CD8-positive, alpha-beta memory T cell (primary cell): ENCODE data around the gene TRPM5. TPM values are rescaled to one million over a fixed set of nuclear protein-coding genes. Genes with fewer than 3 reads are reported as not detected.

Experiments used
- CTCF ChIA-PET: fragments of 350-600 bp; sonication (Branson Sonifier 250); formaldehyde crosslinking; loops from one replicate; lab custom pipeline; 2021; ENCODE audit warnings: antibody characterized with exemption; lab: Charles Lee
- POLR2A ChIA-PET: fragments of 350-600 bp; sonication (Branson Sonifier 250); formaldehyde crosslinking; loops from one replicate; lab custom pipeline; 2021; ENCODE audit warnings: antibody characterized with exemption; lab: Charles Lee
- DNase-seq, 5 donors: peaks; one replicate each; pipeline versions ENCODE4 v3.0.0 to v3.0.0-alpha.2; 2020 to 2022; ENCODE audit warnings: mixed read lengths in 1 of 5
- H3K27ac ChIP-seq: one replicate; pipeline ENCODE4 v1.7.0; 2013; ENCODE audit warnings: low read depth, mild to moderate bottlenecking, low read length, moderate library complexity
- H3K27me3 ChIP-seq: 2 replicates; pipeline ENCODE4 v1.7.0; 2013; ENCODE audit warnings: low read length, mild to moderate bottlenecking; ENCODE audit not compliant: insufficient read depth, poor library complexity, severe bottlenecking
- H3K36me3 ChIP-seq: 2 replicates; pipeline ENCODE4 v1.7.0; 2013; ENCODE audit warnings: mild to moderate bottlenecking, low read length, moderate library complexity; ENCODE audit not compliant: insufficient read depth
- H3K4me1 ChIP-seq: 2 replicates; pipeline ENCODE4 v1.7.0; 2013; ENCODE audit warnings: mild to moderate bottlenecking, low read length, moderate library complexity; ENCODE audit not compliant: insufficient read depth
- H3K4me3 ChIP-seq: 2 replicates; pipeline ENCODE4 v1.7.0; 2013; ENCODE audit warnings: mild to moderate bottlenecking, low read length
- H3K9me3 ChIP-seq: 2 replicates; pipeline ENCODE4 v1.7.0; 2013; ENCODE audit warnings: mild to moderate bottlenecking, low read length
- H3K27ac Mint-ChIP-seq, 8 donors: one replicate each; pipeline ENCODE4 v1.8.0; 2020 to 2021; ENCODE audit warnings: mixed read lengths in 8 of 8, mild to moderate bottlenecking in 6 of 8, inconsistent platforms in 3 of 8, moderate library complexity in 3 of 8
- H3K27me3 Mint-ChIP-seq, 2 donors: one replicate each; pipeline ENCODE4 v1.8.0; 2020 to 2021; ENCODE audit warnings: mixed read lengths in 2 of 2, mild to moderate bottlenecking in 1 of 2, moderate library complexity in 1 of 2
- H3K36me3 Mint-ChIP-seq, 3 donors: one replicate each; pipeline ENCODE4 v1.8.0; 2020 to 2021; ENCODE audit warnings: mixed read lengths in 3 of 3, inconsistent platforms in 1 of 3, mild to moderate bottlenecking in 1 of 3
- H3K4me1 Mint-ChIP-seq, 3 donors: one replicate each; pipeline ENCODE4 v1.8.0; 2020 to 2021; ENCODE audit warnings: mixed read lengths in 3 of 3, inconsistent platforms in 1 of 3, mild to moderate bottlenecking in 1 of 3
- H3K4me3 Mint-ChIP-seq, 7 donors: one replicate each; pipeline ENCODE4 v1.8.0; 2020 to 2021; ENCODE audit warnings: mixed read lengths in 7 of 7, mild to moderate bottlenecking in 6 of 7, moderate library complexity in 4 of 7, inconsistent platforms in 2 of 7
- H3K9me3 Mint-ChIP-seq, 5 donors: one replicate each; pipeline ENCODE4 v1.8.0; 2020 to 2022; ENCODE audit warnings: mixed read lengths in 5 of 5, mild to moderate bottlenecking in 3 of 5, moderate library complexity in 2 of 5, inconsistent platforms in 1 of 5
- polyA plus RNA-seq: library from polyadenylated mRNA; unstranded; fragments of 300-500 nt; fragmentation: Illumina TruSeq; gene quantifications from one replicate; pipeline ENCODE4 v1.2.3, GENCODE V29; 2021
- total RNA-seq, 2 experiments: library from RNA; stranded (reverse); gene quantifications; one replicate each; pipeline ENCODE4 v1.2.3, GENCODE V29; 2021

Gene TRPM5
- total and polyA plus RNA-seq, 3 experiments from 2014 or later, result not detected

DNA sequence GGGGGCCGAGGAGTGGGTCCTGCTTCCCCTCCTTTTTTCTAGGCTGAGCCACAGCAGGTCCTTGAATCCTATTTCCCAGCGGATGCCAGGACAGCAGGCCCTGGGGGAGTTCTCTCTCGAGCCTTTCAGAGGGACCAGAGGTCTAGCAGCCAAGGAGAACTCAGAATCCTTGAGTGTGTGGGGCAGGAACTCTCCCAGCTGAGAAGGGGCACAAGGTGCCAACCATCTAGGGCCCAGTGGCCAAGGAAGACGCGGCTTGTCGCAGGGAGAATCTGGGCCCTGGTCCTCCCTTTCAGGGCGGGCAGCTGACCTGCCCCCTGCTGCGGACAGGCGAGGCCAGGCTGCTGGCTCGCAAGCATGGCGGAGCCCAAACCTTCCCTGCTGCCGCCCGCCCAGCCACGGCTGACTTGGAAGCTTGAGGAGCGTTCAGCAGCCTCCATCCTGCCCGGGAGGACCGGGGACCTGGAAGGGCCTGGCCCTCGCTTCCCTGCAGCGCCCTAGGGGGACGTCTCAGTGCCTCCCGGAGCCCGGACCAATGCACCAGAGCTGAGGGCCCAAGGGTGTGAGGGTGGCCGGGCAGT lies 44.7 kb downstream of the TRPM5 start:
- no peaks in the 10 kb centered on the region for H3K36me3 ChIP-seq
- peak overlapping the region; percentile 97 for H3K27ac ChIP-seq
- POLR2A ChIA-PET, result interaction anchor here (1.1 to 2.6 kb wide), 5 partner anchors 13 to 98 kb away, joined by 3 to 26 read pairs (median 4); partner anchors contain the start of genes C11orf21, CD81 and TSPAN32
- Mint-ChIP-seq H3K27me3 (peaks cover 0 to 3% of the 10 kb centered on the region in 2 donors), H3K4me3 (peak overlapping the region; percentile 88 to 99 (median 91)), H3K9me3 (no peaks in the 10 kb centered on the region), H3K27ac (peak overlapping the region; percentile 90 to 98 (median 96)), H3K36me3 (peaks cover 0 to 60% (median 0%) of the 10 kb centered on the region in 3 donors), H3K4me1 (peaks cover 10 to 34% (median 18%) of the 10 kb centered on the region in 3 donors)
- no peaks in the 10 kb centered on the region for H3K9me3 ChIP-seq
- H3K4me1 ChIP-seq, result peaks cover 24% of the 10 kb centered on the region
- peak overlapping the region; percentile 89 for H3K4me3 ChIP-seq
- CTCF ChIA-PET, result interaction anchor here (1.1 to 6.4 kb wide), 10 partner anchors 9 to 488 kb away, joined by 3 to 53 read pairs (median 4); partner anchors contain the start of genes C11orf21 and TSPAN32
- peak in 2 of 5 donors; percentile 20 to 61 for DNase-seq
- H3K27me3 ChIP-seq, result no peaks in the 10 kb centered on the region

DNA sequence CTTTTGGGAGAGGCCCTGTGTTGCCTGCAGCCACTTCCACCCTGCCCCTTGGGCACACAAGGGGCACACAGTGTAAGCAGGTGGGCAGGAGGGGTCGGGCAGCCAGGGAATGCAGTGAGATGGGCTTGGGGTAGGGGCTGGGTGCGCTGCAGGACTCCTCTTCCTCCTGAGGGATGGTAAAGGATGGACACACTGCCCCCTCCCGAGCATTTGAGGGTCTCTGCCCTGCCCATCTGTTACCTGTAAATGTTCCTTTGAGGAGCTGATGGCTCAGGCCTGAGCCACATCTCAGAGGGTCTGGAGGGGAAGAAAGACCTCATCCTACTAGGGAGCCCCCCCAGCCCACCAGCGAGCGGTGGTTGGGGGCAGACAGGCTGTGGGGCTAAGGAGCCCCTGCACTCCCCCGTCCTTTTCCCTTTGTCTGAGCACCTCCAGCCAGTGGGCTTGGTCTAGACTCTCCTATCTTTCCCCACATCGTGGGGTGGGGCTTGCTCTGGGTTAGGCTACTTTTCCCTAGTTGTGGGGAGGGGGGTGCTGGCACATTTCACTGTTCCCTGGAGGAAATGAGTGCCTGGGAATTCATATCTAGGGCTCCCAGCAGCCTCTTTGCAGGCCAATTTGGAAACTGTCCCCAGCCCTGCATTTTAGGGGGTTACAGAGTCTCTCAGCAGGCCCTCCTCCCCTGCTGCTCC lies 45.5 kb downstream of the TRPM5 start:
- H3K36me3 ChIP-seq, result no peaks in the 10 kb centered on the region
- peaks cover 0 to 57% (median 0%) of the 10 kb centered on the region in 3 donors for H3K36me3 Mint-ChIP-seq
- H3K27ac Mint-ChIP-seq, result peak overlapping the region; percentile 90 to 98 (median 96)
- no peaks in the 10 kb centered on the region for H3K9me3 Mint-ChIP-seq
- ChIA-PET CTCF (interaction anchor here (1.1 to 6.4 kb wide), 4 partner anchors 11 to 93 kb away, joined by 4 to 53 read pairs (median 5); no protein-coding TSS in a partner anchor), POLR2A (interaction anchor here (1.0 to 2.6 kb wide), 3 partner anchors 21 to 22 kb away, joined by 3 to 26 read pairs (median 4); partner anchors contain the start of gene CD81)
- H3K27ac ChIP-seq, result peak overlapping the region; percentile 97
- peaks cover 0 to 3% of the 10 kb centered on the region in 2 donors for H3K27me3 Mint-ChIP-seq
- DNase-seq, result no peak
- peak overlapping the region; percentile 74 to 93 (median 91) for H3K4me3 Mint-ChIP-seq
- H3K4me3 ChIP-seq, result peak overlapping the region; percentile 89
- H3K4me1 ChIP-seq, result peaks cover 24% of the 10 kb centered on the region
- H3K27me3 ChIP-seq, result no peaks in the 10 kb centered on the region
- H3K4me1 Mint-ChIP-seq, result peaks cover 10 to 32% (median 17%) of the 10 kb centered on the region in 3 donors
- H3K9me3 ChIP-seq, result no peaks in the 10 kb centered on the region

DNA sequence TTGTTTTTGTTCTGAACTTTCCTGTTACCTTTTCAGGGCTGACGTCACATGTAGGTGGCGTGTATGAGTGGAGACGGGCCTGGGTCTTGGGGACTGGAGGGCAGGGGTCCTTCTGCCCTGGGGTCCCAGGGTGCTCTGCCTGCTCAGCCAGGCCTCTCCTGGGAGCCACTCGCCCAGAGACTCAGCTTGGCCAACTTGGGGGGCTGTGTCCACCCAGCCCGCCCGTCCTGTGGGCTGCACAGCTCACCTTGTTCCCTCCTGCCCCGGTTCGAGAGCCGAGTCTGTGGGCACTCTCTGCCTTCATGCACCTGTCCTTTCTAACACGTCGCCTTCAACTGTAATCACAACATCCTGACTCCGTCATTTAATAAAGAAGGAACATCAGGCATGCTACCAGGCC lies 47.3 kb downstream of the TRPM5 start:
- Histone ChIP-seq H3K27ac (no peak overlapping the region), H3K36me3 (no peaks in the 10 kb centered on the region), H3K4me3 (no peak overlapping the region), H3K27me3 (no peaks in the 10 kb centered on the region), H3K4me1 (peaks cover 22% of the 10 kb centered on the region), H3K9me3 (no peaks in the 10 kb centered on the region)
- ChIA-PET POLR2A (no interaction called here), CTCF (interaction anchor here (1.4 kb wide), 1 partner anchor 91 kb away, joined by 4 read pairs; no protein-coding TSS in a partner anchor)
- H3K27me3 Mint-ChIP-seq, result peaks cover 0 to 3% of the 10 kb centered on the region in 2 donors
- no peaks in the 10 kb centered on the region for H3K9me3 Mint-ChIP-seq
- no peak for DNase-seq
- H3K4me1 Mint-ChIP-seq, result peaks cover 10 to 27% (median 11%) of the 10 kb centered on the region in 3 donors
- H3K27ac Mint-ChIP-seq, result peak overlapping the region in 2 of 8 donors; percentile 76 to 97
- peaks cover 0 to 43% (median 0%) of the 10 kb centered on the region in 3 donors for H3K36me3 Mint-ChIP-seq
- peak overlapping the region in 1 of 7 donors; percentile 67 for H3K4me3 Mint-ChIP-seq

DNA sequence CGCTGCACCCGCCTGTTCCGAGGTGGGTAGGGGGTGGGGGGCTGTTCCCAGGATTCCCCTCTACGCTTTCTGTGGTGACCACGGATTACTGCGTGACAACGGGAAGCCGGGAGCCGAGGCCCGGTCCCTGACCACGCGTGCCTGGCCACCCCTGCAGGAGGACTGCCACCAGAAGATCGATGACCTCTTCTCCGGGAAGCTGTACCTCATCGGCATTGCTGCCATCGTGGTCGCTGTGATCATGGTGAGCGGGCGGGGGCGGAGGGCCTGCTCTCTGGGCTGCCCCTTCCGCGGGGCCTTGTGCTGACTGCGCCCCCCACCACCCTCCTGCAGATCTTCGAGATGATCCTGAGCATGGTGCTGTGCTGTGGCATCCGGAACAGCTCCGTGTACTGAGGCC lies 47.8 kb downstream of the TRPM5 start:
- H3K27ac Mint-ChIP-seq, result peak overlapping the region in 1 of 8 donors; percentile 97

DNA sequence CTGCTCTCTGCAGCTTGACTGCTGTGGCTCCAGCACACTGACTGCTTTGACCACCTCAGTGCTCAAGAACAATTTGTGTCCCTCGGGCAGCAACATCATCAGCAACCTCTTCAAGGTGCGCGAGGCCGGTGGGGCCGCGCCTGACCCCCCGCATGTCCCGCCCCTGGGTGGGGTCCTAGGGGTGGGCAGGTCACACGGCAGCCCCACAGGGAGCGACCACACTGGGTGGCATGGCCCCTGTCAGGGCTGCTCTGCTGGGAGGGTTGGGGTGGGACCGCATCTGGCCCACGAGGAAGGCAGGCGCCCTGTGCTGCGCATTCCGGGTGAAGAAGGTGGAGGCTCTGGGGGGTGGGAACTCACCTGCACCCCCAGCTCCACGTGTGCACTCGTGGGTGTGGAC lies 48.5 kb downstream of the TRPM5 start:
- no peaks in the 10 kb centered on the region for H3K9me3 Mint-ChIP-seq
- H3K36me3 ChIP-seq, result no peaks in the 10 kb centered on the region
- CTCF ChIA-PET, result interaction anchor here (1.4 kb wide), 1 partner anchor 90 kb away, joined by 4 read pairs; no protein-coding TSS in a partner anchor
- H3K4me3 Mint-ChIP-seq, result peak overlapping the region in 1 of 7 donors; percentile 40
- H3K27me3 ChIP-seq, result no peaks in the 10 kb centered on the region
- H3K27ac Mint-ChIP-seq, result peak overlapping the region in 1 of 8 donors; percentile 17
- POLR2A ChIA-PET, result no interaction called here
- H3K36me3 Mint-ChIP-seq, result peaks cover 0 to 49% (median 0%) of the 10 kb centered on the region in 3 donors
- H3K4me1 ChIP-seq, result peaks cover 10% of the 10 kb centered on the region
- no peak for DNase-seq
- H3K4me1 Mint-ChIP-seq, result peaks cover 4 to 16% (median 8%) of the 10 kb centered on the region in 3 donors
- H3K4me3 ChIP-seq, result no peak overlapping the region
- H3K9me3 ChIP-seq, result no peaks in the 10 kb centered on the region
- H3K27me3 Mint-ChIP-seq, result peaks cover 0 to 3% of the 10 kb centered on the region in 2 donors
- no peak overlapping the region for H3K27ac ChIP-seq

More for the DNA sequence above, 47.8 kb downstream of the TRPM5 start:
- H3K27me3 Mint-ChIP-seq, result peaks cover 0 to 3% of the 10 kb centered on the region in 2 donors
- no peaks in the 10 kb centered on the region for H3K9me3 Mint-ChIP-seq
- ChIA-PET POLR2A (no interaction called here), CTCF (interaction anchor here (1.4 kb wide), 1 partner anchor 90 kb away, joined by 4 read pairs; no protein-coding TSS in a partner anchor)
- H3K4me1 Mint-ChIP-seq, result peaks cover 7 to 22% (median 10%) of the 10 kb centered on the region in 3 donors
- H3K36me3 ChIP-seq, result no peaks in the 10 kb centered on the region
- no peak overlapping the region for H3K4me3 Mint-ChIP-seq
- H3K4me3 ChIP-seq, result no peak overlapping the region
- H3K27ac ChIP-seq, result no peak overlapping the region
- no peaks in the 10 kb centered on the region for H3K9me3 ChIP-seq
- no peak for DNase-seq
- peaks cover 0 to 47% (median 0%) of the 10 kb centered on the region in 3 donors for H3K36me3 Mint-ChIP-seq
- no peaks in the 10 kb centered on the region for H3K27me3 ChIP-seq
- peaks cover 16% of the 10 kb centered on the region for H3K4me1 ChIP-seq

DNA sequence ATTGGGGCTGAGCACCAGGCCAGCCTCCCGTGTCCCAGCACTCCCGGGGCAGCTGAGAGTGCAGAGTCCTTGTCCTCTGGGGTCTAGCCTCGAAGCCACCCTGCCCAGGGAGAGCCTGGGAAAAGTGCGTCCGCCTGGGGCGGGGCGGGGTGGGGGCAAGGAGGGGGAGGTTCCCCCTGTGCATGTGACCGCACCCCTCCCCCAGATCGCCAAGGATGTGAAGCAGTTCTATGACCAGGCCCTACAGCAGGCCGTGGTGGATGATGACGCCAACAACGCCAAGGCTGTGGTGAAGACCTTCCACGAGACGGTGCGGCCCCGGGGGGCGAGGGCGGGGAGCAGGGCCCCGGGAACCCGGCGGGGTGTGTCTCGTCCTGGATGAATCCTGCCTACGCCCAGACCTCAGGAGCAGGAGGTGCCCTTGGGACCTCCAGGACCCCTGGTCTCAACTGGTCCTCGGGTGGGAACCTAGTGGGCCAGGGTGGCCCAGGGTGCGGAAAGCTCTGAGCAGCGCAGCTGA lies 49.0 kb downstream of the TRPM5 start:
- Histone ChIP-seq H3K27me3 (no peaks in the 10 kb centered on the region), H3K9me3 (no peaks in the 10 kb centered on the region), H3K27ac (no peak overlapping the region), H3K36me3 (no peaks in the 10 kb centered on the region), H3K4me1 (peaks cover 13% of the 10 kb centered on the region), H3K4me3 (no peak overlapping the region)
- Mint-ChIP-seq H3K4me1 (peaks cover 7 to 17% (median 8%) of the 10 kb centered on the region in 3 donors), H3K27me3 (peaks cover 0 to 1% of the 10 kb centered on the region in 2 donors), H3K36me3 (peaks cover 0 to 47% (median 0%) of the 10 kb centered on the region in 3 donors), H3K9me3 (no peaks in the 10 kb centered on the region), H3K27ac (peak overlapping the region in 2 of 8 donors; percentile 23 to 47), H3K4me3 (no peak overlapping the region)
- no peak for DNase-seq
- CTCF ChIA-PET, result no interaction called here
- POLR2A ChIA-PET, result no interaction called here

DNA sequence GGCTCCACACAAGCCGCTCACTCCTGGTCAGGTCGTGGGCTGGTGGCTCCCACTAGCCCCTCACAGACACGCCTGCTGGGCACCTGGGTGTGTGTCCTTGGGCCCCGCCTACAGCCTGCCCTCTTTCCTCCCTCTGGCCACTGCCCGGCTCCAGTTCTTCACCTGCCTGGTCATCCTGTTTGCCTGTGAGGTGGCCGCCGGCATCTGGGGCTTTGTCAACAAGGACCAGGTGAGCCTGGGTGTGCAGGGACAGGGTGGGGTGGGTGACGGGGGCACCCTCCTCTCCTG lies 49.6 kb downstream of the TRPM5 start:
- H3K9me3 Mint-ChIP-seq, result no peaks in the 10 kb centered on the region
- no peaks in the 10 kb centered on the region for H3K27me3 Mint-ChIP-seq
- H3K27ac ChIP-seq, result no peak overlapping the region
- no peak for DNase-seq
- H3K4me1 ChIP-seq, result peaks cover 18% of the 10 kb centered on the region
- ChIA-PET CTCF (no interaction called here), POLR2A (no interaction called here)
- no peak overlapping the region for H3K4me3 ChIP-seq
- H3K27me3 ChIP-seq, result no peaks in the 10 kb centered on the region
- peaks cover 0 to 48% (median 0%) of the 10 kb centered on the region in 3 donors for H3K36me3 Mint-ChIP-seq
- peaks cover 12 to 19% (median 12%) of the 10 kb centered on the region in 3 donors for H3K4me1 Mint-ChIP-seq
- H3K4me3 Mint-ChIP-seq, result peak overlapping the region in 1 of 7 donors; percentile 59
- H3K36me3 ChIP-seq, result no peaks in the 10 kb centered on the region
- H3K9me3 ChIP-seq, result no peaks in the 10 kb centered on the region
- H3K27ac Mint-ChIP-seq, result peak overlapping the region in 5 of 8 donors; percentile 23 to 69 (median 47)
